Uterus (tissue), 2 donors: ENCODE measurements around the gene GRAMD1C.

ENCODE experiments used
- CTCF ChIP-seq, 4 experiments: fragments of 200-600 bp in 2 of 4; fragments of 450-650 bp in 2 of 4; sonication (generic) in 2 of 4; IDR thresholded peaks; one replicate each; pipeline ENCODE4 v1.5.1; 2016 to 2019; ENCODE audit warnings: antibody characterized with exemption in 4 of 4, mild to moderate bottlenecking in 2 of 4, moderate library complexity in 1 of 4
- POLR2A ChIP-seq, 2 donors: fragments of 450-650 bp; IDR thresholded peaks; one replicate each; pipeline ENCODE4 v1.6.1; 2016; ENCODE audit warnings: antibody characterized with exemption in 2 of 2, mild to moderate bottlenecking in 1 of 2, moderate library complexity in 1 of 2

- no peak for TF ChIP-seq CTCF (IDR thresholded peaks at IDR 0.05)
- TF ChIP-seq POLR2A (IDR thresholded peaks at IDR 0.05): no peak
These were observed 139.2 kb downstream of the GRAMD1C start for GRCh38 chr3:113977822-113978221.
